GM18909 (cell line): ENCODE measurements around the gene SH2D2A.

Source experiments
- ATAC-seq: cut with Tn5 transposase; IDR thresholded peaks from one replicate; pipeline ENCODE4 v1.9.1; 2021; ENCODE audit warnings: mild to moderate bottlenecking; ENCODE audit not compliant: unreplicated experiment, poor library complexity

SH2D2A gene

DNA sequence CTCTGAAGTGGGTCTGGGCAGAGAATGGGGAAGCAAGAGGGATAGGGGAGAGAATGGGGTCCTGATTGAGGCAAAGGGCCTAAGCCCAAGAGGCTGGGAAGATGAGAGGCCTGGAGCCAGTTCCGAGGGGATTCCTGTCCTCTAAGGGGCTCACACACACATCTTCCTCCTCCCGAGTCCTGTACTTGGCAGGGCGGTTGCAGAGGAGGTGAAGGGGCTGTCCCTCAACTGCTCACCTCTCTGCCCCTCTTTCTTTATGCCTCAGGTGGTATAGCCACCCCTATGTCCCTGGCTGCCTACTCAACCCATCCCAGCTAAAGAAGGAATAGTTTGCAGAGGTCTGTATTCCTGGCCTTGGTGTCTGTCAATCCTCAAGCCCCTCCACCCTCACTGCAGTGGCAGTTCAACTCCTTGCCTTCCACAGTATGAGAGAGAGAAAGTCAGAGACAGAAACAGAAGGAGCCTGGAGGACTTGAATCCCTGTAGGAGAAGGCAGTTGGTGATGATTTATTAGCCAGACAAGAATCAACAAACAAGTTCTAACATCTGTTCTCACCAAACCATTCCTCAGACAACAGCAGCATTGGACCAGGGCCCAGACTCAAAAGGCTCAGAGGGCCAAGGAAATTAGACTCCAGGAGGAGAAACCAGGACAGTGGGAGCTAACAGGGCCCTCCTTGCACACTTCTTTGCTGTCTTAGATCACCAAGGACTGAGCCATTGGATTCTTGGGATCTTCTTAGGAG, 10.7 kb downstream of the SH2D2A start:
- no peak for ATAC-seq

DNA sequence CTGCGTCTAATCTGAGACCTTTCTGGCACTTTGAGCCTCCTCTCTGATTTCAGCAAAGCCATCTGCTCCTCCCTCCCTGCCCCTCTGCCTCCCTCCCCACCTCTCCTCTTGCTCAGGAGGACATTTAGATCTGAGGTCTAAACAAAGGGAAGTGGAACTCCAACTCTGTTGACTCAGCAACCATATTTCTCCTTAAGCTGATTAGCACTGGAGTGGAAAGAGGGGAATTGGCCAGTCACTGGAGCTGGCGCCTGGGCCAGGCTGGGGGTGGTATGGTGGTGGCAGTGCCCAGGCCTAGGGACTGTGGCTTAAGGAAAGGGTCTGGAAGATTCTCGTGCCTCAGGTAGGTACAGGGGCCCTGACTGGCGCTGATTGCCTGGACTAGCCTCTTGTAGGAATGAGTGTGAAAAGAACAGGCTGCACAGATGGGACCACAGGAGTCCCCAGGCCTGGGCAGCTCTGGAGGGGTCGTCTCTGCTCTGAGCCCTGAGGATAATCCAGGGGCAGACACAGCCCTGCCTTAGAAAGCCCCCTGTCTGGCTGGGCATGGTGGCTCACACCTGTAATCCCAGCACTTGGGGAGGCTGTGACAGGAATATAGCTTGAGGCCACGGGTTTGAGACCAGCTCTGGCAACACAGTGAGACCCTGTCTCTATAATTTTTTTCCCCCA, 11.9 kb downstream of the SH2D2A start:
- ATAC-seq, result no peak

DNA sequence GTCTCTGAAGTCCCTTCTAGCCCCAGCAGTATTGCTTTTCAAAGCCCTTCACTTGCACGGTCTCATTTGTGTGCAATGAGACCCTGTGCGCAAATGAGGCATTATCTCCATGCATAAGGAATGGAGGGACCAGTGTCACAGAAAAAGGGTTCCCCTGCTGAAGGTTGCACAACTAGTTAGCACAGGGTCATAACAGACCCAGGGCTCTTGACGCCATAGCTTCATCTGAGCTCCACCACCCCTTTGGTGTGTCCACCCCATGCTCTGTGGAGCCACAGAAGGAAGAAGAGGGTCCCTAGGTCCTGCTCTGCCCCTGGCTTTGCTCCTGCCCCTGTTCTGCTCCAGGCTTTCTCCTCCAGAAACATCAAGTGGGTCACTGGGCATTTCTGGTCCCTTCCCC, 12.6 kb downstream of the SH2D2A start:
- ATAC-seq, result no peak

DNA sequence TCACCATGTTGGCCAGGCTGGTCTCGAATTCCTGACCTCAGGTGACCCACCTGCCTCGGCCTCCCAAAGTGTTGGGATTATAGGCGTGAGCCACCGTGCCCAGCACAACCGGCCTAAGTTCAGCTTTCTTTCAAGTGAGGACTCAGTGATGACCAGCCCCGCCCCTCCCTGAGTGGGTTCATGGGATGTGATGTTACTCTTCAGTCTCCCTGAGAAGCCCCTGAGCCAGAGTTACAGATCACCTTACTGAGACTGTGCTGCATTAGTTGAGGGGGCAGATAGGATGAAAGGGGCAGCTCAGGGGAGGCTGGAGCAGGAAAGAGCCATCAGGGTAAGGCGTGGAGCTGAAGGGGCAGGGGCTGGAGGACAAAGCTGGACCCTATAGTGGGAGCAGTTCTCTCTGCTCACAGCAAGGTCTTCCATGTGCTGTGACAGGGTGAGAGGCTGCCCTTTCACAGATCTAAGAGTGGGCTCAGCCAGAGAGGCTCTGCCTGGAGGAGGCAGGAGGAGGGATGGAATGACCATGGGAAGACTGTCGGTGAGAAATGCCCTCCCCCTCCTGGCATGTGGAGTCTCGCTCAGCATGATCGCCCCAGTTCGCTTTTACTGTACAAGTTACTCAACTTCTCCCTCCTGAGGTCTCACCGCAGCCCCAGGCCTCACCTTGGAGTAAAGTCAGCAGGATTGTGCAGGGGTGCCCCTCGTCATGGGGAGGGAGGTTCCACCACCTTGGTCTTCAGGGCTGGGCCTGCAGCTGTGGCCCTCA, 13.4 kb downstream of the SH2D2A start:
- no peak for ATAC-seq

DNA sequence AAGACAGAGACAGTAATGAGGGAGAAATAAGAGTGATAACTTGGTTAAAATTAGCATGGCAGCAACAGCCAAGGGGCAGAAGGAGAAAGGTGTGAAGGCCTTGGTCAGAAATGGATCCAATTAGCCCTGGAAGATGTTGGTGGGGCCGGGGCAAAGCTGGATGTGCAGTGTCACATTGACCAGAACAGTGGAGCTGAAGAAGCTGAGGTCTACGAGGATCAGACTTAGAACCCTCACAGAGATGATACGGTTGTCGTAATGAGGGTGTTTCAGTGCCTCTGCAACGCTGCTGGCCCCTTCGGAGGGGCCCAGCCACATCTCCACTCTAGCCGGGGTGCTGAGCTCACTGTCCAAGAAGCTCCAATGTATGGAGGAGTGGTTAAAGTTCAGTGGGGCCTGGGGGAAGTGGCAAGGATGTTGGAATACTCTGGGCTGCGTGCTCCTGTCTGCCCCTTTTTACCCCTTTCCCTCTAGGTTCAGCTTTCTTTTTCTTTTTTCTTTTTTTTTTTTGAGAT, 14.2 kb downstream of the SH2D2A start:
- no peak for ATAC-seq

DNA sequence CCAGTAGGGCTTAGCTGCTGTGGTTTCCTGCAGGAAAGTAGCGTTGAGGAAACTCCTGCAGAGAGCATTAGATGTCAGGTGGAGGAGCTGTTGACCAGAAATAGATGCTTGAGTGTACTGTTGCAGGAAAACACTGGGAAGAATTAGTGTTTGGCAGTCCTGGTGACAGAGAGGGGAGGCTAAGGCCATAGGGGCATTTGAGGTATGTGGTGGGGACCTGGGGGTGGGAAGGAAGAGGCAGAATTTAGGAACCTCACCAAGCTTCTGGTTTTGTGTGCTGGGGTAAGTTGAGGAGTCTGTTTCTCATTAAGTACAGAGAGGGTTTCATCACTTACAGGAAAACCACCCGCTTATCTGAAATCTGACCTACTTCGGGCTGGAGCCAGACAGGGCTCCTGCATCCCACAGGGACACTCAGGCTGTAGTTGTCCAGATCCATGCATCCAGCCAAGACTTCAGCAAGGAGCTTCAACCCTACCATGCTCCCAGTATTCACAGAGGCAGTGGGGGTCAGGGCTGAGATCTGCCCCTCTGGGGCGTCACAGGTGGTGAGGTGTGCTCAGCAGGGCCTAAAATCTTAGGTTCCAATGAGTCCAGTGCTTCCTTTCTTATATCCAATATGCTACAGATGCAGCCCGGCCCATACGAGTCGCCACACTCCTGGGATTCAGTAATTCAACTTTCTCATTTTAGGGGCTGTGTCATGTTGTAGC, 15.1 kb downstream of the SH2D2A start:
- ATAC-seq, result no peak

DNA sequence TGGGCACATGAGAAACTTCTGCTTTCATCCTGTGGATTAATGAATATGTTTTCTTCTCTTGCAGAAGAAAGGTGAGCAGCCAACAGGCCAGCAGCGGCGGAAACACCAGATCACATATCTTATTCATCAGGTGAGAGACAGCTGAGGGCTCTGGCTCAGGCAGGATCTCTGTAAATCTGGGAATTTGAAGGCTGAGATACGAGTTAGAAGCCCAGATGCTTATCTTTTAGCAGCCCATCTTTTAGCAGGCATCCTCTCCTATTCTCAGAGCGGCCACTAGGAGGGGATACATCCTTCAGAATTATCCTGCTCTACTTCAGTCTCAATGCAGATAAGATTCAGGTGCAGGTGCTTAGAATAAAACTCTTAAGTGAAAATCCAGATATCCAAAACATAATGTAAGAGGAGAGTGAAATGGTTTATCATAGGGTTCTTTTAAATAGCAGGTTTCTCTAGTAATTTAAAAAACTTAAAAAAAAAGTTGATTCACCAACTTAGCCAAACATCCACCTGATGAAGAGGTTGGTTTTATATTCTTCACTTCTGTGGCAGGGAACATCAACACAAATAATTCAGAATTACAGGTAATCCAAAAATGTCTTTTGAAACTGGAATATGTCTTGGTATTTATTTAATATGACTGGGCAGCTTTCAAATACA, 19.3 kb downstream of the SH2D2A start:
- ATAC-seq, result no peak

DNA sequence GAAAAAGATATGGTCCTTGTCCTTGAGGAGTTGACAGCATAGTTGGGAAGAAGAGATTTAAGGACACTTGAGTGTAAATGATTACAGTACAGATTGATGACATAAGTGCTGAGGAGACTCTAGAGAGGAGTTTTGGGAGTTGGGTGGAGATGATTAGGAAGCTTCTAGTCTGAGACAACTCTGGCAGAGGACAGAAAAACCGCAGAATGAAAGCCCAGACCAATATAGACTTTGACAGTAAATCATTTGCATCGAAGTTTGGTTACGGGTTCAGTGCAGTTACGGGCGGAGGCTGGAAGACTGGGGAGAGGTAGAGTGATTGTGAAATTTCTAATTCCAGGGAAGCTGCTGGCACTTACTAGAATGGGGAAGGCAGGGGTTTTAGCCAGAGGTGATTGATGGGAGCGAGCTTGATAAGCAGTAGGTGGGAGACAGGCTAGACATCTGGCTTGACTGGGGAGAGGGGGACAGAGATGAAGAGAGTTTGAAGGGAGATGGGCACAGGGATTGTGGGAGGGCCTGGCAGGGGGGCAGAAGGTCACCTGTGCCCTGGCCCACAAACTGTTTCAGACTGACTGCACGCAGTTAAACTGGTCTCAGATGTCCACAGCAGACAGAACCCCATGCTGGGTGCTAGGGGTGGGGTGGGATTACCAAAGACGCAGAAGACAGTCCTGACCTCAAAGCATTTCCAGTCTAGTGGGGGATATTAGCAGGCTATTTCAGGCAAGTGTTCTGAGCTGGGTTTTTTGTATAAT, 20.1 kb downstream of the SH2D2A start:
- no peak for ATAC-seq

DNA sequence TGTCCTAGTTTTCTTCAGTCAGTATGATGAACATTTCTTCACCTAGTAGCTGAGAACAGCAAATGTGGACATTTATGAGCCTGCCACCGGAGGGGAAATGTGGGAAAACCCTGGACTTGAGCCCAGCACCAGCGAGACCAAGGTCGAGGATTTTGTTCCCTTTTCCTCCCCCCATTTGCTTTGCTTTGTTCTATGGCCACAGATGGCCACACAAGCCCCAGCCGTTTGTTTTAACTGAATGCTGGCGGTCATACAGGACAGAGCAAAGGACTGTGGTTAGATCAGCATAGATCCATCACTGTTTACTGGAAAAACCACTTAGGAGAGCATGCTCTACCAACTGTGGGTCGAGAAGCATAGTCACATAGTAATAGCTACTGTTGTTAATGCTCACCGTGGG, 20.9 kb downstream of the SH2D2A start:
- no peak for ATAC-seq

DNA sequence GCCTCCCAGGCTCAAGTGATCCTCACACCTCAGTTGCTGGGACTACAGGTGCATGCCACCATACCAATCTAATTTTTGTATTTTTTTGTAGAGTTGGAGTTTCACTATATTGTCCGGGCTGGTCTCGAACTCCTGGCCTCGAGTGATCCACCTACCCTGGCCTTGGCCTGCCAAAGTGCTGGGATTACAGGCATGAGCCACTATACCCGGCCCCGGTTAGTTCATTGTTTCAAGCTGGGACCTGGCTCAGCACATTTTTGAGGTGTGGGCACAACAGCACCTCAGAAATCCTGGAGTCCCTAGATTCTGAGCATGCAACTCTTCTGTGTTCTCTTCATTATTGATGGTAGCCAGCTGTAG, 21.3 kb downstream of the SH2D2A start:
- ATAC-seq, result no peak

DNA sequence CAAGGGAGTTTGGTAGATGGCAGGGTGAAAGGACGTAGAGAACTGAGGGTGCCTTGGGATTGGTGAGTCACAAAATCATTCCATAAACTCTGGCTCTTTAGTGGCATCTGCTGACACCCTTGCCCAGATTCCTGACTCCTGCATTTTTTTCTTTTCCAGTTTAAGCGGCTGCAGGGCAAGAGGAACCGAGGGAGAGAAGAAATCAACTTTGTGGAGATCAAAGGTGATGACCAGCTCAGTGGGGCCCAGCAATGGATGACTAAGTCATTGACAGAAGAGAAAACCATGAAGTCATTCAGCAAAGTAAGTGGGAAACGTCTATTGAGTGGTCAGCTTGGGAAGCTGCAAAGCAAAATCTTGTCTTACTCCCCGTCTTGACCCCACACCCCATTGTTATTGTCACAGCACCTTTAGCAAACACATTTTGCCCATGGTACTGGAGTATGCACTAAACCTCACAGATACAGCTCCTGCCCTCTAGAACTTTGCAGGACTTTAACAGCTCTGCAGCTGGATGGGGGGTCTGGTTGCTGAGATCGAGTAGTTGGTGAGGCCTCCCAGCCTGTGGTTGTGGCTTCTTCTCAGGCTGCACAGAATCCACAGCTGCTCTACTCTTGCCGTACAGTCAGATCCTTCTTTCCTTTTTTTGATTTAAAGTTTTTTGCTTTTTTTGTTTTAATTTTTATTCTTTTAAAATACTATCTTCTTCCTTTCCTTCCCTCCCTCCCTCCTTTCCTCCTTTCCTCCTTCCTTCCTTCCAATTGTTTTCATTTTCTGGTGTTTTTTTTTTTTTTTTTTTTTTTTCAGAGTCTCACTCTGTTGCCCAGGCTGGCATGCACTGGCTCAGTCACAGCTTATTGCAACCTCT, 21.9 kb downstream of the SH2D2A start:
- ATAC-seq, result no peak

DNA sequence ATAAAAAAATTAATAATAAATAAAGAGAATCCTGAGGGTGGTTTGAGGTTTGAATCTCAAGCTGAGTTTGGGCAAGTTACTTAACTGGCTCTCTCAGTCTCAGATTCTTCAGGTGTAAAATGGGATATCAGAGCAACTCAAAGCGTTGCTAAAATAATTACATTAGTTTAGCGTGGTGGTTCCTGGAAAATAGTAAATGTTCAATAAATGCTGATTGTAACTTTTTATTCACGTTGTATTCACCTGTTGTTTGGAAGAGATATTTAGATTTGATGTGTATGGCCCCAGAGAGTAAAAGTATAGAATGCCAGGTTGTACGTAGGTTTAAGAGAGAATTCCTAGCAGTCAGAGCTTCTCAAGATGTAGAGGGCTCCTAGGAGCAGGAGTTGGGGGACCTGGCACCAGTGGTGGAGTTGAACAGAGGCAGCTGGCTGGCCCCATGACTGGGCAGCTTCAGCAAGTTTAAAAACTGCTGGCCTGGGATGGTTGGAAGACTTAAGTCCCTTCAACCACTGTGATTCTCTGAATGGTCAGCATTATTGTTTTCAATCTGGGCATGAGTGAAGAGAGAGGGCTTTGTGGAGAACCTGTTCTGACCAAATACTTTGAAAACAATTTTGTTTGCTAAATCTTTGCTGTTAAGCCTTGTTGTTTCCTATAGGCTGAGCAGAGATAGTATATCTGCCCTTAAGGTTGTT, 26.9 kb downstream of the SH2D2A start:
- no peak for ATAC-seq

DNA sequence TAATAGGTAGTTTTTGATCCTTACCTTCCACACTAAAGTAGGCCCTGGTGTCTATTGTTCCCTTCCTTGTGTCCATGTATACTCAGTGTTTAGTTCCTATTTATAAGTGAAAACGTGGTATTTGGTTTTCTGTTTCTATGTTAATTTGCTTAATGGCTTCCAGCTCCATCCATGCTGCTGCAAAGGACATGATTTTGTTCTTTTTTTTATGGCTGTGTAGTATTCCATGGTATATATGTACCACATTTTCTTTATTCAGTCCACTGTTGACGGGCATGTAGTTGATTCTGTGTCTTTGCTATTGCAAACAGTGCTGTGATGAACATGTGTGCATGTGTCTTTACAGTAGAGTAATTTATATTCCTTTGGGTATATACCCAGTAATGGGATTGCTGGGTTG, 28.5 kb downstream of the SH2D2A start:
- ATAC-seq, result no peak

DNA sequence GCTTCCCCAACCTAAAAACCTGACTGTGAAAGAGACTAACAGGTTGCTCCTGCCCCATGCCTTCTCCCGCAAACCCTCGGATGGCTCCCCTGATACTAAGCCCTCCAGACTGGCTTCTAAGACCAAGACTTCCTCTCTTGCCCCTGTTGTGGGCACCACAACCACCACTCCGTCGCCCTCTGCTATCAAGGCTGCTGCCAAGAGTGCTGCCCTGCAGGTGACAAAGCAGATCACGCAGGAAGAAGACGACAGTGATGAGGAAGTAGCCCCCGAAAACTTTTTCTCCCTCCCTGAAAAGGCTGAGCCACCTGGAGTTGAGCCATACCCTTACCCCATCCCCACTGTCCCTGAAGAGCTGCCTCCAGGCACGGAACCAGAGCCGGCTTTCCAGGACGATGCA, 30.0 kb downstream of the SH2D2A start:
- ATAC-seq, result no peak

DNA sequence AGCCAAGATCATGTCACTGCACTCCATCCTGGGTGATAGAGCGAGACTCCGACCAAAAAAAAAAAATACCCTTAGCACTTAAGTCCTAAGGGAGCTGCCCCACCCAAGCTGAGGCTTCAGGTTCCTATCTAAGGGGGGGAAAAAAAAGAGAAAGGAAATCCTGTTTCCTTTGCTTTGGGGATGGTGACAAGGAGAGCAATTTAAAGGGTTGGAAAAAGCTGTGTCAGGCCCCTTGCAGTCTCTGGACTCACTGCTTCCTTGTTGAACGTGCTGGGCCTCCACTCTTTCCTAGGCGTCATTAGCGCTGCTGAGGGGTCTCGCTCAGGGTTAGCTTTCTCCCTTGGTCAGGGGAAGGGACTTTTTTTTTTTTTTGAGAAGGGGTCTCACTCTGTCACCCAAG, 31.2 kb downstream of the SH2D2A start:
- ATAC-seq, result no peak

DNA sequence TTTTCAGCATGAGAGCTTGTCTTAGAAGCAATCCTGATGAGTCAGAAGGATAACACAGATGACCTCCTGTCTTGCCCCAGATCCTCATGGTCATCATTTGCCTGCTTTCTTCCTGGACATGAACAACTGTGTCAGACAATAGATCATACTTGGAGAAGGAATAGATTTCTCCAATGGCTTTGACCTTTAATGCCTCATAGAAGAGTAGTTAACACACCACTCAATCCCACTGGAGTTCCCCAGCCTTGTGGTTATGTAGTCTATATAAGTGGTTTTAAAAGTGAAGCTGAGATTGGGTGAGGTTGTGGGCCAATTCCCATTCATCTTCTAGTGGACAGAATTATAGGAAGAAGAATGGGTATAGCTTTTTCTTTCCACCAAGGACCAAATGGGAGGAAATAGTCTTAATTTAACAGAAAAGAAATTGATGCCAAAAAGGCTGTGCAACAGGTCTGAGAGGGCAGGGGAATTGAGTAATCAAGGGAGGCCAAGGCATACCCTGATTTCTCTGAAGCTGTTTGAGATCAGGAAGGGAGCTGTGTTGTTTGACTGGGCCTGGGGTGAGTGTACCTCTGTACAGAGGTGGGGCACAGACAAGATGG, 35.0 kb downstream of the SH2D2A start:
- ATAC-seq, result no peak

DNA sequence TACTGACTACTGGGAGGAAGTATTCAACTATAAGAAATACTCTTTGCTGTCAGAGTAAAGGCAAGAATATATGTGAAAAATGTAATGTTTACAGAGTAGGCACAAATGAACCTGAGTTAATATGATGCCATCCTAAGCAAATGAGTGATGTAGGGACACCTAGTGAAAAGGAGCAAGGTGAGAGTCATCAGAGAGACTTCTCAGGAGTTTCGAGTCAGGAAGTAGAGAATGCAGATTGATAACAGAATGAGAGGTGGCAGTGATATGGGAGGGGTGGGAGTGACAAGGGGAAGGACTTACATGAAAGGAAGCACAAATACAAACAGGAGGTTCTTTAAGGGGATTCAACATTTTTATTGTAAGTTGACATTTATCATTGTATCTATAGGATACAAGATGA, 39.1 kb downstream of the SH2D2A start:
- ATAC-seq, result no peak

DNA sequence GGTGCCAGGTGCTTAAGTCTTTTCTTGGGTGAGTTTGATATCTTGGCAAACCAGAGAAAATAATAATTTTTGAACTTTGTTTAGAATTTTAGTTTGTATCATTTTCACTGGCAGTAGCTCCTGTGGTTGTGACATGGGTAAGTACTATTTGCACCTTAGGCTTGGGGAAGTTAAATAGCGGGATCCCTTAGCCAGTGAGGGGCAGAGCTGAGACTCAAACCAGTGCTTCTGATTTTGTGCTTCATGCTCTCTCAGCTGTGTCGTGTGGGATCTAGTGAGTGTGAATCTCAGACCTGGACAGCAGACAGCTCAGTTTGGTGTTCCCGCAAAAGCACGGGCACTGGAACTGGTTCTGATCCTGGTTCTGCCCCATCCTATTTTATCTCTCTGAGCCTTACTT, 39.7 kb downstream of the SH2D2A start:
- no peak for ATAC-seq
